GM23248 (cell line): ENCODE data around the gene DNPEP. TPM values are rescaled to one million over a fixed set of nuclear protein-coding genes. Genes with fewer than 3 reads are reported as not detected.

Experiments used
- DNase-seq: peaks from one replicate; pipeline ENCODE4 v3.0.0-alpha.2; 2015
- H2AFZ ChIP-seq: fragments of 200-600 bp; sonication (generic); 2 replicates; pipeline ENCODE4 v1.6.1; 2016; ENCODE audit warnings: antibody characterized with exemption
- H3F3A ChIP-seq: fragments of 200-600 bp; sonication (generic); 2 replicates; pipeline ENCODE4 v1.6.1; 2016; ENCODE audit warnings: mild to moderate bottlenecking, antibody characterized with exemption, mixed run types; ENCODE audit not compliant: insufficient read depth
- H3K27ac ChIP-seq: fragments of 200-600 bp; sonication (generic); 2 replicates; pipeline ENCODE4 v1.5.1; 2016; ENCODE audit warnings: mild to moderate bottlenecking
- H3K27me3 ChIP-seq: fragments of 200-600 bp; sonication (generic); replicated peaks from 2 replicates; pipeline ENCODE4 v1.6.1; 2016; ENCODE audit warnings: mild to moderate bottlenecking; ENCODE audit not compliant: insufficient read depth
- H3K36me3 ChIP-seq: fragments of 200-600 bp; sonication (generic); 2 replicates; pipeline ENCODE4 v1.6.1; 2016; ENCODE audit warnings: low read depth, mild to moderate bottlenecking
- H3K4me1 ChIP-seq: fragments of 200-600 bp; sonication (generic); 2 replicates; pipeline ENCODE4 v1.6.1; 2016; ENCODE audit warnings: mild to moderate bottlenecking; ENCODE audit not compliant: insufficient read depth
- H3K4me2 ChIP-seq: fragments of 200-600 bp; sonication (generic); one replicate; pipeline ENCODE4 v1.6.1; 2016; ENCODE audit warnings: mild to moderate bottlenecking; ENCODE audit not compliant: unreplicated experiment
- H3K4me3 ChIP-seq: fragments of 200-600 bp; sonication (generic); 2 replicates; pipeline ENCODE4 v1.5.1; 2016; ENCODE audit warnings: mild to moderate bottlenecking
- H3K79me2 ChIP-seq: fragments of 200-600 bp; sonication (generic); 2 replicates; pipeline ENCODE4 v1.6.1; 2016; ENCODE audit warnings: mild to moderate bottlenecking; ENCODE audit not compliant: insufficient read depth
- H3K9ac ChIP-seq: fragments of 200-600 bp; sonication (generic); 2 replicates; pipeline ENCODE4 v1.6.1; 2016; ENCODE audit warnings: mild to moderate bottlenecking
- H3K9me2 ChIP-seq: fragments of 200-600 bp; sonication (generic); 2 replicates; pipeline ENCODE4 v1.6.1; 2016; ENCODE audit warnings: mixed run types, mild to moderate bottlenecking, moderate library complexity; ENCODE audit not compliant: insufficient read depth
- H3K9me3 ChIP-seq: fragments of 200-600 bp; sonication (generic); one replicate; pipeline ENCODE4 v1.6.1; 2017; ENCODE audit warnings: low read depth
- H4K20me1 ChIP-seq: fragments of 200-600 bp; sonication (generic); 2 replicates; pipeline ENCODE4 v1.6.0; 2016; ENCODE audit not compliant: insufficient read depth
- EZH2 ChIP-seq: fragments of 200-600 bp; sonication (generic); IDR thresholded peaks from 2 replicates; pipeline ENCODE4 v1.6.1; 2018; ENCODE audit warnings: antibody characterized with exemption, mild to moderate bottlenecking; ENCODE audit not compliant: insufficient read depth, poor library complexity, severe bottlenecking
- EZH2phosphoT487 ChIP-seq: fragments of 200-600 bp; sonication (generic); IDR thresholded peaks from 2 replicates; pipeline ENCODE4 v1.6.1; 2018; ENCODE audit warnings: antibody characterized with exemption, moderate library complexity, mild to moderate bottlenecking, low read depth; ENCODE audit not compliant: insufficient read depth
- WGBS, 2 experiments: methylation state at CpG; one replicate each; pipeline ENCODE4 v1.1.6; 2015 to 2017; ENCODE audit warnings: low lambda C conversion rate in 2 of 2, low coverage in 1 of 2; ENCODE audit errors: missing lambda C conversion rate in 2 of 2; 5-methylcytosine and 5-hydroxymethylcytosine counted together
- in situ Hi-C: fragments of 300-500 bp; cut with MboI; formaldehyde crosslinking; loops from 2 replicates; pipeline ENCODE4 v1.15.0; 2020
- polyA plus RNA-seq: library from polyadenylated mRNA; unstranded; fragments of >200 nt; fragmentation: Nextera tagmentation; extraction: Ambion mirVana; gene quantifications from 2 replicates; pipeline ENCODE4 v1.2.1, GENCODE V29; 2016
- total RNA-seq: library from RNA; depleted of rRNA; stranded (reverse); fragments of >200 nt; shearing (Covaris generic); gene quantifications from 2 replicates; pipeline ENCODE4 v1.2.3, GENCODE V29; 2014

DNPEP gene
- total and polyA plus RNA-seq, 2 experiments from 2014 or later: 57.5 to 79.8 TPM

DNA sequence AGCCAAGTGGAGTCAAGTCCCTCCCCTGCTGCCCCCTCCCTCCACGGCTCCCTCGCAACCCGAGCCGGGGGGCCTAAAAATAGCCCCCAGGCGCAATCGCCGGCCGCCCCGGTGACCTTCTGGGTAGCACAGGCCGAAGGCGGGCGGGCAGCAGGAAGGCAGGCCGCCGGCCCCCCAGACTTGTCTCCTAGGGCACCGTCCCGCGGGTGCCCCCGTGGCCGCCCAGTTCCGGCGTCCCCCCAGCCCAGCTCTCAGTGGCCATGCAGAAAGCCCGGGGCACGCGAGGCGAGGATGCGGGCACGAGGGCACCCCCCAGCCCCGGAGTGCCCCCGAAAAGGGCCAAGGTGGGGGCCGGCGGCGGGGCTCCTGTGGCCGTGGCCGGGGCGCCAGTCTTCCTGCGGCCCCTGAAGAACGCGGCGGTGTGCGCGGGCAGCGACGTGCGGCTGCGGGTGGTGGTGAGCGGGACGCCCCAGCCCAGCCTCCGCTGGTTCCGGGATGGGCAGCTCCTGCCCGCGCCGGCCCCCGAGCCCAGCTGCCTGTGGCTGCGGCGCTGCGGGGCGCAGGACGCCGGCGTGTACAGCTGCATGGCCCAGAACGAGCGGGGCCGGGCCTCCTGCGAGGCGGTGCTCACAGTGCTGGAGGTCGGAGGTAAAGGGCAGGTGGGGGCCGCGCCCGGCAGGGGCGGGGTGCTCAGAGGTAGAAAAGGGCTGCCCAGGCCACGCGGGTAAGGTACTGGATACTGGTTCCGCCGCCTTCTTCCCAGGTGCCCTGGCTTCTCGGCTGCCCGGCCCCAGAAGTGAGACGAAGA is 47.2 kb upstream of the DNPEP start, which contains the start of gene SPEG:
Gene SPEG (plus strand): TSS at position 126 of the 808 bp plus-strand sequence. CDS start 135 bp downstream, at position 261.
- Histone ChIP-seq H4K20me1 (no peaks in the 10 kb centered on the region), H3K9me2 (no peaks in the 10 kb centered on the region), H3K9me3 (no peaks in the 10 kb centered on the region), H3K9ac (peak within 1 kb of the TSS; percentile 18; the same call in 1 of the 2 replicates), H3K27me3 (no peaks in the 10 kb centered on the region), H3F3A (peaks cover 2% of the 10 kb centered on the region; the same call in 1 of the 2 replicates), H3K4me3 (peak within 1 kb of the TSS; percentile 19; the same call in 1 of the 2 replicates), H3K36me3 (no peaks in the 10 kb centered on the region), H3K79me2 (no peaks in the 10 kb centered on the region), H2AFZ (peak within 1 kb of the TSS; percentile 71), H3K27ac (no peak within 1 kb of the TSS), H3K4me1 (no peaks in the 10 kb centered on the region), H3K4me2 (peak within 1 kb of the TSS; percentile 55)
- TF ChIP-seq EZH2: no peak
- in situ Hi-C loops: no loop called here
- 19 to 23% methylated on average over 50 to 62 of the region's 77 CpGs for WGBS, 2 experiments
- peak; percentile 44 for DNase-seq

DNA sequence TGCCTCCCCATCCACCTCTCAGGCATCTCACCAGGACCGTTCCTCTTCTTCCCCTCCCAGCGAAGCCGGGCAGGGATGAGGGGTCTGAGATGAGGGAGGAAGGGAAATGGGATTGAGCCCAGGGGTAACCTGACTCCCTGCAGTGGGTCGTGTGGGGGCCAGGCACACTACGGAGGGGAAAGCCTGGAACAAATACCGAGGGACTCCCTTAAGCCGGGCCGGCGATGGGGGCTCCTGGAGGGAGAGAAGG is 46.7 kb upstream of the DNPEP start:
- TF ChIP-seq EZH2phosphoT487 (no peak), EZH2 (no peak)
- Histone ChIP-seq H3K4me2 (no peak overlapping the region), H3K4me1 (no peaks in the 10 kb centered on the region), H3K4me3 (no peak overlapping the region), H3K9me3 (no peaks in the 10 kb centered on the region), H2AFZ (peak overlapping the region; percentile 5; the same call in 1 of the 2 replicates), H3F3A (no peaks in the 10 kb centered on the region), H4K20me1 (no peaks in the 10 kb centered on the region), H3K9me2 (no peaks in the 10 kb centered on the region), H3K79me2 (no peaks in the 10 kb centered on the region), H3K9ac (no peak overlapping the region), H3K27ac (no peak overlapping the region), H3K36me3 (no peaks in the 10 kb centered on the region), H3K27me3 (no peaks in the 10 kb centered on the region)
- 50 to 56% methylated on average over 7 to 9 of the region's 9 CpGs for WGBS, 2 experiments
- in situ Hi-C loops: no loop called here
- DNase-seq: no peak

DNA sequence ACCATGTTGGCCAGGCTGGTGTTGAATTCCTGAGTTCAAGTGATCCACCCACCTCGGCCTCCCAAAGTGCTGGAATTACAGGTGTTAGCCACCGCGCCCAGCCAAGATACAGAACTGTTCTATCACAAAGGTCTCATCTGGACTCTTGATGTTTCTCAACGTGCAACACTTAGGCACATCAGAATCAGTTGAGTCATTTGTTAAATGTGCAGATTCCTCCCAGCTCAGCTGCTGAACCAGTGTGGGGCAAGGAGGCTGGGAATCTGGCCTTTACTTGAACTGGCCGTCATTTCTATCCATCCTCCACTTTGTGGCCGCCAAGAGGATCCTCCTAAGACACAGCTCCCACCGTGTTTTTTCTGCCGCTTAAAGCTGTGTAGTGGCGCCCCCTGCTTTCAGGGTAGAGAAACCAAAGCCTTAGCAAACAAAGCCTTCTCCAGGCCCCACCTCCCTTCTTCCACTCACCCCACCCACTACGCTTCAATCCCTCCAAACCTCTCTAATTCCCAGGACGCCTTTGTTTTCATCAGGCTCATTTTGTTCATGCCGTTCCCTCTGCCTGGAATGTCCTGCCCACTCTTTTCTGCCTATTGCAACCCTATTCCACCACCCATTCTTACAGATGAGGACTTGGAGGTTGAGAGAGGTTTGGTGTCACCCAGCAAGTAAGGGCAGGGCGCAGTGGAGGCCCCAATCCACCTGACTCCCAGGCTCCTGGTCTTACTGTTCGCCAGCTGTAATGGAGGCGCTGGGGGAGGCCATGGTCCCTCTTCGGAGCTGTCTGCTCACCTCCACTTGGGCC is 46.2 kb upstream of the DNPEP start:
- TF ChIP-seq EZH2phosphoT487 (no peak), EZH2 (no peak)
- H3K4me1 ChIP-seq: no peaks in the 10 kb centered on the region
- no peak overlapping the region for H3K27ac ChIP-seq
- no peaks in the 10 kb centered on the region for H3K36me3 ChIP-seq
- H3K4me2 ChIP-seq: no peak overlapping the region
- no peaks in the 10 kb centered on the region for H3F3A ChIP-seq
- H3K27me3 ChIP-seq: no peaks in the 10 kb centered on the region
- in situ Hi-C loops: no loop called here
- H2AFZ ChIP-seq: peak overlapping the region; percentile 5; the same call in 1 of the 2 replicates
- H4K20me1 ChIP-seq: no peaks in the 10 kb centered on the region
- no peaks in the 10 kb centered on the region for H3K9me3 ChIP-seq
- H3K9ac ChIP-seq: no peak overlapping the region
- no peaks in the 10 kb centered on the region for H3K9me2 ChIP-seq
- H3K4me3 ChIP-seq: no peak overlapping the region
- DNase-seq: peak; percentile 79
- no peaks in the 10 kb centered on the region for H3K79me2 ChIP-seq
- 72 to 73% methylated on average over 16 of the region's 16 CpGs for whole genome bisulfite sequencing, 2 experiments

DNA sequence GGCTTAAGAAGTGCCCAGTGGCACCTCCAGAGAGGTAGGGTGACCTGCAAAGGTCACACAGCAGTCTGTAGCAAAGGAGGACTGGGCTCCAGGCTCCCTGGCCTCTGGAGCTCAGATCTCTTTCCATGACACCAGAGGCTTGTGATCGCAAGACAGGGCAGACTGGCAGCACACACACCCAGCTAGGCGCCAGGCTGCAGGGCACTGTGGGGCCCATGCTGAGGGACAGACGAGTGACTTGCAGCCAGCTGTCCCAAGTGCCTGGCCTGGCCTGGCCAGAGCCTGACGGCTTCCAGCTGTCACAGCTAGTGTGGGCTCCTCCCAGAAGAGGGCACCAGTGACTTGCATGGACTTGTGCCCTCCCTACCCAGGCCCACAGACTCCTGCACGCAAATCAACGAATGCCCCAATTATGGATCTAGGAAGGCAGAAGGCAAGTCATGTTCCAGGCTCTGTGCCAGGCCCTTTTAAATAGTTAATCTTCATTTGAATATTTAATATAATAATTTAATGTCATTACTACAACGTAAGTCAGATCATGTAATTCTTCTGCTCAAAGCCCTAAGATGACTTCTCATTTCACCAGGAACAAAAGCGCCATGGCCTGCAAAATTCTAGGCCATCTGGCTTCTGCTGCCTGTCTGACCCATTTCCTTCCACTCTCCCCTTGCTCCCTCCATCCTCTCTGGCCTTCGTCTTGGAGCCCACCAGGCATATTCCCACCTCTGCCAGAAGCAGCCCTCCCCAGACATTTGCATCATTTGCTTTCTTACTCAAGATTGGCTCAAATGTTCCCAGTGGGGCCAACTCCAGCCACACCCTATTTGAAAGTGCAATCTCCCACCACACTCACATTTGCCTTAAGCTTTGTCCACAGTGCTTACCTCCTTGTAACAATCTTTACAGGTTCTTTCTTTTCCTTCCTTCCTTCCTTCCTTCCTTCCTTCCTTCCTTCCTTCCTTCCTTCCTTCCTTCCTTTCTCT is 43.2 kb upstream of the DNPEP start:
- no peak overlapping the region for H2AFZ ChIP-seq
- DNase-seq: peak; percentile 24
- no peaks in the 10 kb centered on the region for H3K79me2 ChIP-seq
- TF ChIP-seq EZH2: no peak
- TF ChIP-seq EZH2phosphoT487: no peak
- no peak overlapping the region for H3K27ac ChIP-seq
- in situ Hi-C loops: no loop called here
- WGBS, 2 experiments: 81 to 88% methylated on average over 9 of the region's 9 CpGs
- no peaks in the 10 kb centered on the region for H3K27me3 ChIP-seq
- H3K4me1 ChIP-seq: no peaks in the 10 kb centered on the region
- H3F3A ChIP-seq: no peaks in the 10 kb centered on the region
- no peaks in the 10 kb centered on the region for H3K36me3 ChIP-seq
- no peak overlapping the region for H3K4me3 ChIP-seq
- no peaks in the 10 kb centered on the region for H3K9me3 ChIP-seq
- no peaks in the 10 kb centered on the region for H3K9me2 ChIP-seq
- H3K9ac ChIP-seq: no peak overlapping the region
- H3K4me2 ChIP-seq: no peak overlapping the region
- H4K20me1 ChIP-seq: no peaks in the 10 kb centered on the region
